Measurements from ENCODE around the gene SHROOM2. TPM values are rescaled to one million over a fixed set of nuclear protein-coding genes. Genes with fewer than 3 reads are reported as not detected.

SHROOM2 gene
- total RNA-seq, 1 donor: under 0.01 TPM

GRCh38 chrX:9860826-9861225 is 74.6 kb downstream of the SHROOM2 start:
- no peak for DNase-seq (ENCODE audit: low read depth in 2 of 3, low spot score in 2 of 3)

DNA sequence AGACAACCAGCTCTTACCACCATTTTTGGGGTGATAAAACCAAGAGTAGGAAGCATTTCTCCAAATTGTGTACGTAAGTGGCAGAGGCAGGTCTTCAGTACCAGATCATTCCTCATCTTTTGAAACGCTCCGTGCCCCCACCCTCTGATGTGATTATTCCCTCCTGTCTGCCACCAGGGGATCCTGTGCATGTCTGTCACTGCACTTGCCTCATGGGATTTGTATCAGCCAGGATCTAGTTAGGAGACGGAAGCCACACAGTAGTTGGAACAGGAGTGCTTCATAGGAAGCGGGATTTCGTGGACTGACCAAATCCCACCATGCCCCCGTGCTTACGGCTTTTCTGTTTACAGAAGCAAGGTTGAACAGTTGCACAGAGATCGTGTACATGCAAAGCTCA is 75.5 kb downstream of the SHROOM2 start:
- DNase-seq (ENCODE audit: low read depth in 2 of 3, low spot score in 2 of 3): no peak

GRCh38 chrX:9862525-9862924 is 76.3 kb downstream of the SHROOM2 start:
- no peak for DNase-seq (ENCODE audit: low read depth in 2 of 3, low spot score in 2 of 3)

DNA sequence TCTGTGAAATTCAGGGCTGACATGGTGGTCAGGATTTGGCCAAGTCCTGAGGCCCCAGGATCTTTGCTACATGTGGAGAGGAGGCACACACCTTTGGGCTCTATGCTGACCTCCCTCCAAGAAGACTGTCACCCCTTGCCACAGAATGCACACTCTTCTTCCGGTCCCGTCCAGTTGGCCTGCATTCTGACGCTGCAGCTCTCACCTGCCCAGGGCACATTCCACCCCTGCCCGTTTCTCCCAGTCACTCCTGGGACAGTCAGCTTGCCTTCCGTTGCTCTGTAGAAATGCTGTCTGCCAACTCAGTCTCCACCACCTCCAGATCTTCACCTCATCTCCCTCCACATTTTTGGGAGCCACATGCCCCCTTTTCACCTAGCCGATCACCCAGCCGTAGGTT is 76.7 kb downstream of the SHROOM2 start:
- no peak for DNase-seq (ENCODE audit: low read depth in 2 of 3, low spot score in 2 of 3)

DNA sequence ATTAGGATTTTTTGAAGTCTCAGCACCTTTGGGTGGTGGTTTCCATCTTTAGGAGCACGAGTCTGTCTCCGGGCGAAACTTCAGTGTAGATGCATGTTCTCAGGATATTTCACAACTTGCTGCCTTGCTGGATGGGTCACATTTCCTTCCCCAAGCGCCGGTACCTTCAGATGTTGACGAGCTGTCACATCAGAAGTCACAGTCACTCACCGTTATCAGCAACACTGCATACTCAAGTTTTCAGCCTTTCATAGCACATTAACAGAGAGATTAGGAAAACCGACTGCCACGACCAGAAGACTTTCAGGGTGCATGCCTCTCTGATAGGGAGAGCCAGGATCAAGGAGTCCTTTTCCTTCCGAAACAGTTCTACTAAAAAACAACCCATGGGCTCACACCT is 77.8 kb downstream of the SHROOM2 start:
- DNase-seq (ENCODE audit: low read depth in 2 of 3, low spot score in 2 of 3): peak in 2 of 3 donors; percentile 2 to 11

- peak in 1 of 3 donors; percentile 11 for DNase-seq (ENCODE audit: low read depth in 2 of 3, low spot score in 2 of 3)
These were observed 79.7 kb downstream of the SHROOM2 start for GRCh38 chrX:9865804-9866472.

- DNase-seq (ENCODE audit: low read depth in 2 of 3, low spot score in 2 of 3): no peak
These were observed 80.4 kb downstream of the SHROOM2 start for GRCh38 chrX:9866633-9867032.

- peak in 2 of 3 donors; percentile 21 to 31 for DNase-seq (ENCODE audit: low read depth in 2 of 3, low spot score in 2 of 3)
These were observed 81.0 kb downstream of the SHROOM2 start for GRCh38 chrX:9867226-9867625.

- no peak for DNase-seq (ENCODE audit: low read depth in 2 of 3, low spot score in 2 of 3)
These were observed 81.5 kb downstream of the SHROOM2 start for GRCh38 chrX:9867753-9868152.

DNA sequence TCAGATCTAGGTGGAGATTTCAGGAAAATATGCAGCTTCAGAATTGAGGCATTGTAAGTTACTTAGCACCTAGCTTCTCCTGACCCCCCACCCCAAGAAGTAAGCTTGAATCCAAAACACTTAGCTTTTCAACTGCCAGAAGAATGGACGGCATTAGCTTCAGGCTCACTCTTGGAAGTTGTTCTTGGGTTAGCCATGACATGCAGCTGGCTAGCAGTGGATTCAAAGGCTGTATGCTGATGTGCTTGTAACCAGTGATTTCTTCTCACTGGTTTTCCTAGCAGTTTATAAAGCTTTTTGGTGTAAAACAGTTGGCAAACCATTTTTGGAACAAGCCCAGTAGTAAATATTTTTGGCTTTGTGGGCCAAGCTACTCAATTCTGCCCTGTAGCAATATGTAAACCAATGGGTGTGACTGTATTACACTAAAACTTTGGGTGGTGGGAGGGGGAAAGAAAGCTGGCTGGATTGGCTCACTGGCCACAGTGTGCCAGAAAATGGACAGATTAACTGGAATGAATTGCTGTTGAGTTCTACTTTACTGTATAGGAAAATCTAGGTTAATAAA is 85.6 kb downstream of the SHROOM2 start:
- DNase-seq (ENCODE audit: low read depth in 2 of 3, low spot score in 2 of 3): no peak

GRCh38 chrX:9873360-9873759 is 87.1 kb downstream of the SHROOM2 start:
- DNase-seq (ENCODE audit: low read depth in 2 of 3, low spot score in 2 of 3): no peak

GRCh38 chrX:9873952-9874351 is 87.7 kb downstream of the SHROOM2 start:
- DNase-seq (ENCODE audit: low read depth in 2 of 3, low spot score in 2 of 3): peak in 2 of 3 donors; percentile 4 to 57

- DNase-seq (ENCODE audit: low read depth in 2 of 3, low spot score in 2 of 3): no peak
These were observed 88.3 kb downstream of the SHROOM2 start for GRCh38 chrX:9874483-9874882.

DNA sequence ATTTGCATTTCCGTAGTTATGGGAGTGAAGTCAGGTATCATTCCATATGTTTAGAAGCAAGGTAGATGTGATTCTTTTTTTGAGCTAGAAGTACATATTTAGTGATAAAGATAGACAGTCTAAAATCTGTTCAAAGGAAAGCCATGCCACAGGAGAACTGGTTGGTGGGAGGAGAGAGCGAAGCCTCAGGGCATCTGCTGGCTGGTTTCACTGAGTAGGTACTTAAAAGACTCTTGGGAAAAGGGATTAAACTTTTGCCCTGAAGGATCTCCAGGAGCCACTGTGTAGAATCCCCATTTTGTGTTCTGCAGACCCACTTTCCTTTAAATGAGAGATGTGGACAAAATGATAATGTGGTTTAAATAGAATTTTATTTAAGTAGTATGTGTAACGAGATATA is 89.6 kb downstream of the SHROOM2 start:
- no peak for DNase-seq (ENCODE audit: low read depth in 2 of 3, low spot score in 2 of 3)

GRCh38 chrX:9876201-9876600 is 90.0 kb downstream of the SHROOM2 start:
- no peak for DNase-seq (ENCODE audit: low read depth in 2 of 3, low spot score in 2 of 3)

DNA sequence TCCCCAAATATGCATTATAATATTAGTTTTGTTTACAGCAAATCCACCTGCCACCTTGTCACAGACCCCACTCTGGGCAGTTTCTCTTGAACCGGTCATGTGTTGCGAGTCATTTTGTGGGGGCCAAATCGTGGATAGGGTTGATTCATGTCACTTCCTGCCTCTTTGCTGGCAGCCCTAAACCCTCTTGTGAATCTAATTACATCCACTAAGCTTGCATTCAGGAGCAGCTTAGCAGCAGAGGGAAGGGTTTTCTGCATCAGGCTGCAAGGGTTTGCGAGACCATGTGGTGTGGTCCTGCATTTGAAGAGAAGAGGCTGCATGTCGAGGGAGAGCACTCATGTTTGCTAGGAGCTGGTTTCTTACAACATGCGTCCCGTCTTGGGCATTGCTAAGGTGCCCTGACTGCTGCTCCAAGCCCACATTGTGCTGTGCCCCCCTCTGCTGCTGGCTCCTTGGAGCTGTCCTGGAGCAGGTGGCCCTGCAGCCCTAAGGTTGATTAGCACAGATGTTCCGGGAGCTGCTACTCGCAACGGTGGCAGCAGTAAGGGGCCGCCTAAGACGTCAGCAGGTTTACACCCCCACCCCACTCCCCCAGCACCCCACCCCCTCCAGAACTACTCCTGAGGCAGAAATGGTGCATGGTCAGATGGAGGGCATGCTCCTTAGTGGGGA is 92.1 kb downstream of the SHROOM2 start:
- DNase-seq (ENCODE audit: low read depth in 2 of 3, low spot score in 2 of 3): no peak

GRCh38 chrX:9880237-9880636 is 94.0 kb downstream of the SHROOM2 start:
- no peak for DNase-seq (ENCODE audit: low read depth in 2 of 3, low spot score in 2 of 3)

DNA sequence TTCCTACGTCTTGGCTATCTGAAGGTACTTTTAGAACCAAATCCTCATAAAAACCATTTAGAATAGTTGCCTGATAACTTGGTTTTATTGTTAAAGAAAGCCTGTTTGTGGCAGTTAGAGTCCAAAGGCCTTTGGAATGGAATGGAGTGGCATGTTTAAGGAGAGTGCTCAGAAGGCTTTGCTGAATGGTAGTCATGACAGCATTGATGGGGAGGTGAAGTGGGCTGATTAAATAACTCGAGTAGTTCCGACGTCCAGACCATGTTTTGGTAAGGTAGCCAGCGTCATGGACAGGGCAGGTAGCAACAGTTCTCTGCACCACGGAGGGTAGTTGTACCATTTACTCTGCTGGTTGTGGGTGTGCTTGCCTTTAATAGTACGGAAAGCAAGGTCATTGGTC is 94.6 kb downstream of the SHROOM2 start:
- DNase-seq (ENCODE audit: low read depth in 2 of 3, low spot score in 2 of 3): no peak

GRCh38 chrX:9882669-9883446 is 96.6 kb downstream of the SHROOM2 start:
- DNase-seq (ENCODE audit: low read depth in 2 of 3, low spot score in 2 of 3): peak in 2 of 3 donors; percentile 11 to 47

- DNase-seq (ENCODE audit: low read depth in 2 of 3, low spot score in 2 of 3): no peak
These were observed 98.0 kb downstream of the SHROOM2 start for GRCh38 chrX:9884031-9884779.

DNA sequence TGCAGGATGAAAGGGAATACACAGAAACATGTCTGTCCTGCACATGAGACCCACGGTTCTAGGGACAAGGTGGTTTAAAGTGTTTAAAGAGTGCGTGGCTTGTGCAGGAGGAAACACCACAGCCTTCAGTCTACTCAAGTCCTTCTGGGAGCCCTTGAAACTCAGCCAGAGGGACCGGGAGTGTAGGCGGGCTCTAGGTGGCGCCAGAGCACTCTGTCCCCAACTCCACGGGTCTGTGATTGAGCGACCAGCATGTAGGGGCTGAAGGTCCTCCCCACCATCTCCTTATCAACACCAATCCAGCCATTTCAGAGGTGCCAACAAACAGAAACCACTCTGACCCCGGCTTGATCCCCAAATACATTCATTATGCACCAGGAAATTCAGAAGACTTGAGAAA is 98.9 kb downstream of the SHROOM2 start:
- DNase-seq (ENCODE audit: low read depth in 2 of 3, low spot score in 2 of 3): peak in 2 of 3 donors; percentile 52 to 71
